ENCODE results near the gene TMPRSS6.

Gene TMPRSS6

DNA sequence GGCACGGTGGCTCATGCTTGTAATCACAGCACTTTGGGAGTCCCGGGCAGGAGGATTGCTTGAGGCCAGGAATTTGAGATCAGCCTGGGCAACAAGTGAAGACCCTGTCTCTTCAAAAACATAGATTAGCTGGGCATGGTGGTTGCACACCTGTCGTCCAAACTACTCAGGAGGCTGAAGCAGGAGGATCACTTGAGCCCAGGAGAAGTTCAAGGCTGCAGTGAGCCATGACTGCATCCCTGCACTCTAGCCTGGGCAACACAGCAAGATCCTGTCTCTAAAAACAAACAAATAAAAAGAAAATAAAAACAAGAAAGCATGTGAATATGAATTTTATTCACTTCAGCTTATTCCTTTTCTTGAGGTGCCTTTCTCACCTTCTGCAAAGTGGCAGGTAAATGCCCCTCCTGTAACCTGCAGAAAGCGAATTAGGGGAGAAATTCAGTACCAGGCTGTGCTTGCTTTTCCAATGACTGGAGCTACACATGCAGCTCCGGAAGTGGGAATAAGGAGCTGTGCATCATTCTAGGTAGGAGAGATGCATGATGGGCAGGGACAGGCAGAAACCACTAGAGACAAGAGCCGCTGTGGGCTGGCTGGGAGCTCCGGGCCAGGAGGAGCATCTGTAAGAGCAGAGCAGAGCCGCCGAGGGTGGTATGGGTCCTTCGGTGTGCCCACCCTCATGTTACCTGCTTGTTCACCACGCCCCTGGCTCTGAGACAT, 72.7 kb downstream of the TMPRSS6 start:
- H3K4me3 ChIP-seq (ENCODE audit: low read depth, low read length): no peak overlapping the region
- DNase-seq (ENCODE audit: low read depth, low spot score): no peak
- TF ChIP-seq, protein P1, sequence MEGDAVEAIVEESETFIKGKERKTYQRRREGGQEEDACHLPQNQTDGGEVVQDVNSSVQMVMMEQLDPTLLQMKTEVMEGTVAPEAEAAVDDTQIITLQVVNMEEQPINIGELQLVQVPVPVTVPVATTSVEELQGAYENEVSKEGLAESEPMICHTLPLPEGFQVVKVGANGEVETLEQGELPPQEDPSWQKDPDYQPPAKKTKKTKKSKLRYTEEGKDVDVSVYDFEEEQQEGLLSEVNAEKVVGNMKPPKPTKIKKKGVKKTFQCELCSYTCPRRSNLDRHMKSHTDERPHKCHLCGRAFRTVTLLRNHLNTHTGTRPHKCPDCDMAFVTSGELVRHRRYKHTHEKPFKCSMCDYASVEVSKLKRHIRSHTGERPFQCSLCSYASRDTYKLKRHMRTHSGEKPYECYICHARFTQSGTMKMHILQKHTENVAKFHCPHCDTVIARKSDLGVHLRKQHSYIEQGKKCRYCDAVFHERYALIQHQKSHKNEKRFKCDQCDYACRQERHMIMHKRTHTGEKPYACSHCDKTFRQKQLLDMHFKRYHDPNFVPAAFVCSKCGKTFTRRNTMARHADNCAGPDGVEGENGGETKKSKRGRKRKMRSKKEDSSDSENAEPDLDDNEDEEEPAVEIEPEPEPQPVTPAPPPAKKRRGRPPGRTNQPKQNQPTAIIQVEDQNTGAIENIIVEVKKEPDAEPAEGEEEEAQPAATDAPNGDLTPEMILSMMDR (IDR thresholded peaks at IDR 0.05; ENCODE audit: low read depth, low read length): no peak
- in situ Hi-C loops (cut with HindIII; ENCODE audit: low sequenced_read_pairs): no loop called here

DNA sequence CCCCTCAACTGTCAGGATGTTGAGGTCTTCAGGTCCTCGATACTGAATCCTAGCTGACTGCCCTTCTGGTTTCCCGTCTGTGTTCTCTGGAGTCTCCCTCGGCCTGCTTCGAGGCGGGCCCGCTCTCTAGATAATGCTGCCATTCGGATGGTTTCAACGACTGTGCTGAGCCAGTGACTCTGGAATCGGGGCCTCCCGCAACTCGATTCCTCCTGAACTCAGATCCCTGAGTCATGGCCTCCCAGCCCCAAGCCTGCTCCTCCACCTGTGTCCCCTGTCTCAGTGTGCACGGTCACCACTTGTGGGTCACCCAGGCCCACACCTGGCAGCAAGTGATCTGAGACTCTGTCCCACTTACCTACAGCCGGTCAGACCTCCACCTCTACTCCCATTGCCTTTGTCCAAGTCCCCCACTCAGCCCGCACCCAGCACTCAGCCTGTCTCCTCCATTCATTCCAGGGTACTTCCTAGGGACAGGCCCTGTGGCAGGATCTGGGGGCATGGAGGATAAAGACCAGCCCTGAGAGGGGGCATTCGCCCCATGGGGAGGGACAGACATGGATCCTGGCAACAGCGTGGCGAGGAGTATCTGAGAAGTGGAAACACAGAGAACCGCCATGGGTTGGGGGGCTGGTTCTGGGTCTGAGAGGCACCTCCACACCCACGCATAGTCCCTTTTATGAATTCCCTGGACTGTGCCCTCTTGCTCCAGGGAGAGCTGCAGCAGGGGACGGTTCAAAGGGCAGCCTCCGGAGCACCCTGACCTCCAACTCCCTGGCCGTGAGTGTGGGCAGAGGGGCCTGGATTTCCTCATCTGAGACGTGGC, 75.7 kb downstream of the TMPRSS6 start:
- no peak overlapping the region for H3K4me3 ChIP-seq (ENCODE audit: low read depth, low read length)
- in situ Hi-C loops (cut with HindIII; ENCODE audit: low sequenced_read_pairs): no loop called here
- TF ChIP-seq, protein P1 (IDR thresholded peaks at IDR 0.05; ENCODE audit: low read depth, low read length): no peak
- no peak for DNase-seq (ENCODE audit: low read depth, low spot score)

DNA sequence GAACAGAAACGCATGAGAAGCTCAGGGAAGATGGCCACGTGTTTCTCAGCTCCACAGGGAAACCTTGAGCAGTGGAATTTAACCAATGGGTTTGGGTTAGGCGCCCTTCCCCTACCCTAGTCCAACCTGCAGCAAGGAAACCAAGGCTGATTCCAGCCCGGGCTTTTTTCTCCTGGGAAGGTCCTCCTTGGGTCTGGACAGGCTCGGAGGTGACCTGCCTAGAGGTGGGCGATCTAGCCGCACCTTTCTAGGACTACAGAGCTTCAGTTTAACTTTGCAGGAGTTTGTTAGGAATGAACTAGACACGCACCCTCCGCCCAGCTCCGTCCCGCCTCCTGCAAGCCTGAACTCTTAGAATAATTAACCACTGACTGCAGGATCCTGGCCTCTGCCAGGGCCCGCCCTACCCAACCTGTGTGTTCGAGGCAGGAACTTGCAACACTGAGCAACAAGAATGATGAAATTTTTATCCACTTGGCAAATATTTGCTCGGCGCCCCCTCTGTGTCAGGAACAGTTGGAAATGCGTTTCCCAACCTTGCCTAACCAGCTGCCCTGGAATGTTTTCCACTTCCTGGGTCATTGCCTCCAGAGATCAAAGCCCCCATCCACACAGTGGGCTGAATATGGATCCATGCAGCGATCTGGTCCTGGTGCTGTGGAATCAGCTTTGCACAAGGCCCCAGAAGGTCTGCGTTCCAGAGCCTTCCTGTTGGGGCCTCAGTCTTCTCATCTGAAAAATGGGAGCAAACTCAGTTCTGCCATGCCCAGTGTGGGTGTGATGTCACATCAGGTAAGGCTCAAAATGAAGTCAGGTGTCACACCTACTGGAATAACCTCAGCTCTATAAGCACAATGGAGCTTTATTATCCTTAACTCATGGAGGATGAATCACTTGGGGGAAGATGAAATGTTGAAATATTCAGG, 76.7 kb downstream of the TMPRSS6 start:
- H3K4me3 ChIP-seq (ENCODE audit: low read depth, low read length): no peak overlapping the region
- DNase-seq (ENCODE audit: low read depth, low spot score): peak; percentile 36
- in situ Hi-C loops (cut with HindIII; ENCODE audit: low sequenced_read_pairs): no loop called here
- TF ChIP-seq, protein P1 (IDR thresholded peaks at IDR 0.05; ENCODE audit: low read depth, low read length): no peak

DNA sequence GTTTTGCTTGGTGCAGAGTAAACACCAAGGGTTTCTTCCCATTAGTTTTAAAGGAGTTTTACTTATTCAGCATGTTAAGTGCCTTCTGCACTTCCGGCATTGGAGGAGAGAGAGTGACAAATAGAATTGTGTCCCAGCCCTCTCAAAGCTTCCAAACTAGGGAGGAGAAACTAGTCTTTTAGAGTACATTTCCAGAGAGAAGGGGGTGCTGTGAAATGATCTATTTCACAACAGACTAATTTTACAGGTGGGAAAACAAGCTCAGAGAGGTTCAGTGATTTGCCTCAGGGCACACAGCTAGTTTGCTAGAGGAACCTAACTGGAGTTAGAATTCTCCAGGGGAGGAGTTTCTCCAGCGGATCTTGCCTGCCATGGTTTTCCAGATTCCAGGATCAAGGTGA, 77.4 kb downstream of the TMPRSS6 start:
- DNase-seq (ENCODE audit: low read depth, low spot score): no peak
- no peak overlapping the region for H3K4me3 ChIP-seq (ENCODE audit: low read depth, low read length)
- TF ChIP-seq, protein P1 (IDR thresholded peaks at IDR 0.05; ENCODE audit: low read depth, low read length): no peak
- in situ Hi-C loops (cut with HindIII; ENCODE audit: low sequenced_read_pairs): no loop called here

- no peak for DNase-seq (ENCODE audit: low read depth, low spot score)
- H3K4me3 ChIP-seq (ENCODE audit: low read depth, low read length): no peak overlapping the region
- TF ChIP-seq, protein P1 (IDR thresholded peaks at IDR 0.05; ENCODE audit: low read depth, low read length): no peak
- in situ Hi-C loops (cut with HindIII; ENCODE audit: low sequenced_read_pairs): no loop called here
Measured at GRCh38 chr22:37030560-37031281, 78.8 kb downstream of the TMPRSS6 start.
